Mesenchymal stem cell (in vitro differentiated cells and primary cell): Measurements from ENCODE around the gene SNTG2.

Experiments
- DNase-seq: peaks from one replicate; pipeline ENCODE4 v3.0.0-alpha.2; 2013
- H2AFZ ChIP-seq: one replicate; pipeline ENCODE4 v1.6.1; 2013; ENCODE audit warnings: low read depth, mild to moderate bottlenecking, control low read depth, inconsistent platforms, low read length, moderate library complexity
- H2AK5ac ChIP-seq: 2 replicates; pipeline ENCODE4 v1.6.1; 2013; ENCODE audit warnings: low read length, moderate library complexity, mild to moderate bottlenecking, inconsistent platforms; ENCODE audit not compliant: severe bottlenecking
- H2BK120ac ChIP-seq: one replicate; pipeline ENCODE4 v1.6.1; 2013; ENCODE audit warnings: low read depth, mild to moderate bottlenecking, inconsistent platforms, low read length, moderate library complexity
- H2BK12ac ChIP-seq, 2 experiments: one replicate each; pipeline ENCODE4 v1.6.1; 2013; ENCODE audit warnings: inconsistent platforms in 2 of 2, low read length in 2 of 2, mild to moderate bottlenecking in 2 of 2, moderate library complexity in 2 of 2, control low read depth in 1 of 2
- H2BK15ac ChIP-seq: one replicate; pipeline ENCODE4 v1.6.1; 2013; ENCODE audit warnings: mild to moderate bottlenecking, low read depth, inconsistent platforms; ENCODE audit not compliant: poor library complexity, severe bottlenecking
- H2BK5ac ChIP-seq: 2 replicates; pipeline ENCODE4 v1.6.1; 2013; ENCODE audit warnings: low read depth, mild to moderate bottlenecking, low read length, control low read depth, inconsistent platforms; ENCODE audit not compliant: poor library complexity, severe bottlenecking
- H3K14ac ChIP-seq, 2 experiments: one replicate each; pipeline ENCODE4 v1.6.1; 2013; ENCODE audit warnings: inconsistent platforms in 2 of 2, low read length in 2 of 2, control low read depth in 1 of 2, mild to moderate bottlenecking in 1 of 2, moderate library complexity in 1 of 2
- H3K18ac ChIP-seq, 2 experiments: one replicate each; pipeline ENCODE4 v1.6.1; 2013; ENCODE audit warnings: inconsistent platforms in 2 of 2, low read length in 2 of 2, control low read depth in 1 of 2, low read depth in 1 of 2, mild to moderate bottlenecking in 1 of 2
- H3K23ac ChIP-seq, 2 experiments: one replicate each; pipeline ENCODE4 v1.6.1; 2013; ENCODE audit warnings: inconsistent platforms in 2 of 2, low read length in 2 of 2, mild to moderate bottlenecking in 2 of 2, moderate library complexity in 2 of 2, control low read depth in 1 of 2
- H3K27ac ChIP-seq: 2 replicates; pipeline ENCODE4 v1.5.1; 2013; ENCODE audit warnings: mild to moderate bottlenecking, moderate library complexity, low read length, control low read depth, inconsistent platforms; ENCODE audit not compliant: poor library complexity, severe bottlenecking
- H3K27me3 ChIP-seq, 2 experiments: 2 replicates each; pipeline versions ENCODE4 v1.6.1 to v1.7.0; 2013; ENCODE audit warnings: low read length in 2 of 2, mild to moderate bottlenecking in 2 of 2, moderate library complexity in 2 of 2, control low read depth in 1 of 2, inconsistent platforms in 1 of 2; ENCODE audit not compliant: control insufficient read depth in 1 of 2, insufficient read depth in 1 of 2
- H3K36me3 ChIP-seq, 2 experiments: 2 replicates each; pipeline versions ENCODE4 v1.6.1 to v1.7.0; 2013; ENCODE audit warnings: low read length in 2 of 2, control low read depth in 1 of 2, inconsistent platforms in 1 of 2, low read depth in 1 of 2, mild to moderate bottlenecking in 1 of 2; ENCODE audit not compliant: insufficient read depth in 2 of 2, control insufficient read depth in 1 of 2
- H3K4ac ChIP-seq, 2 experiments: one replicate each; pipeline ENCODE4 v1.6.1; 2013; ENCODE audit warnings: inconsistent platforms in 2 of 2, low read length in 2 of 2, mild to moderate bottlenecking in 2 of 2, moderate library complexity in 2 of 2, control low read depth in 1 of 2, low read depth in 1 of 2
- H3K4me1 ChIP-seq: 2 replicates; pipeline ENCODE4 v1.6.1; 2013; ENCODE audit warnings: low read depth, low read length, control low read depth; ENCODE audit not compliant: control insufficient read depth, insufficient read depth
- H3K4me2 ChIP-seq: 2 replicates; pipeline ENCODE4 v1.6.1; 2013; ENCODE audit warnings: low read length, mild to moderate bottlenecking, inconsistent platforms; ENCODE audit not compliant: poor library complexity, severe bottlenecking
- H3K4me3 ChIP-seq, 2 experiments: 2 replicates each; pipeline versions ENCODE4 v1.5.1 to v1.7.0; 2013; ENCODE audit warnings: low read length in 2 of 2, mild to moderate bottlenecking in 2 of 2, control low read depth in 1 of 2, low read depth in 1 of 2; ENCODE audit not compliant: insufficient read depth in 1 of 2
- H3K79me1 ChIP-seq: replicated peaks from 2 replicates; pipeline ENCODE4 v1.6.1; 2013; ENCODE audit warnings: mild to moderate bottlenecking, control low read depth, low read length, inconsistent platforms; ENCODE audit not compliant: poor library complexity, severe bottlenecking
- H3K9ac ChIP-seq: 2 replicates; pipeline ENCODE4 v1.7.0; 2013; ENCODE audit warnings: mild to moderate bottlenecking, low read length, moderate library complexity
- H3K9me3 ChIP-seq: 2 replicates; pipeline ENCODE4 v1.7.0; 2013; ENCODE audit warnings: mild to moderate bottlenecking, low read length; ENCODE audit not compliant: control insufficient read depth
- H4K8ac ChIP-seq: one replicate; pipeline ENCODE4 v1.6.1; 2013; ENCODE audit warnings: inconsistent platforms, mild to moderate bottlenecking, low read length, moderate library complexity
- H4K91ac ChIP-seq: one replicate; pipeline ENCODE4 v1.6.1; 2013; ENCODE audit warnings: mild to moderate bottlenecking, low read length, inconsistent platforms
- WGBS: methylation state at CpG from one replicate; pipeline ENCODE4 v1.1.7; 2013; ENCODE audit warnings: mixed read lengths; 5-methylcytosine and 5-hydroxymethylcytosine counted together

Gene SNTG2

GRCh38 chr2:953408-953807, 2.8 kb downstream of the SNTG2 start:
- 86% methylated on average over 2 of the region's 2 CpGs for WGBS
- peaks cover 13 to 64% of the 10 kb centered on the region in 2 experiments for H3K27me3 ChIP-seq
- no peak overlapping the region for H2BK5ac ChIP-seq
- peaks cover 13% of the 10 kb centered on the region for H3K4me1 ChIP-seq
- no peak overlapping the region for H3K4ac ChIP-seq
- no peak overlapping the region for H3K4me2 ChIP-seq
- no peak overlapping the region for H3K9ac ChIP-seq
- no peak overlapping the region for H2BK120ac ChIP-seq
- no peaks in the 10 kb centered on the region for H3K9me3 ChIP-seq
- no peak overlapping the region for H4K8ac ChIP-seq
- no peak overlapping the region for H3K23ac ChIP-seq
- no peak overlapping the region for H3K4me3 ChIP-seq
- H2AFZ ChIP-seq = no peak overlapping the region
- H2AK5ac ChIP-seq = no peak overlapping the region
- no peak overlapping the region for H2BK12ac ChIP-seq
- no peak overlapping the region for H2BK15ac ChIP-seq
- DNase-seq = no peak
- no peaks in the 10 kb centered on the region for H3K79me1 ChIP-seq
- H3K14ac ChIP-seq = no peak overlapping the region
- no peak overlapping the region for H3K27ac ChIP-seq
- no peaks in the 10 kb centered on the region for H3K36me3 ChIP-seq
- H3K18ac ChIP-seq = no peak overlapping the region
- no peak overlapping the region for H4K91ac ChIP-seq

GRCh38 chr2:953975-954686, 3.5 kb downstream of the SNTG2 start:
- 77% methylated on average over 10 of the region's 13 CpGs for WGBS
- Histone ChIP-seq H2BK12ac (no peak overlapping the region), H2AK5ac (no peak overlapping the region), H4K8ac (no peak overlapping the region), H2BK120ac (no peak overlapping the region), H3K36me3 (no peaks in the 10 kb centered on the region), H2BK5ac (no peak overlapping the region), H3K23ac (no peak overlapping the region), H3K14ac (no peak overlapping the region), H3K27ac (no peak overlapping the region), H2AFZ (no peak overlapping the region), H4K91ac (no peak overlapping the region), H3K27me3 (peaks cover 13 to 57% of the 10 kb centered on the region in 2 experiments), H3K79me1 (no peaks in the 10 kb centered on the region), H3K4me1 (peaks cover 13% of the 10 kb centered on the region), H3K4ac (no peak overlapping the region), H3K18ac (no peak overlapping the region), H3K9ac (no peak overlapping the region), H3K4me3 (no peak overlapping the region), H3K9me3 (no peaks in the 10 kb centered on the region), H2BK15ac (no peak overlapping the region), H3K4me2 (no peak overlapping the region)
- peak; percentile 2 for DNase-seq

- WGBS = no CpG with 5 or more reads among the region's 1 CpG
- Histone ChIP-seq H4K91ac (no peak overlapping the region), H3K9ac (no peak overlapping the region), H3K36me3 (no peaks in the 10 kb centered on the region), H3K27me3 (peaks cover 13 to 52% of the 10 kb centered on the region in 2 experiments), H3K14ac (no peak overlapping the region), H2BK12ac (no peak overlapping the region), H3K9me3 (no peaks in the 10 kb centered on the region), H4K8ac (no peak overlapping the region), H3K4ac (no peak overlapping the region), H3K79me1 (no peaks in the 10 kb centered on the region), H3K4me1 (peaks cover 11% of the 10 kb centered on the region), H2BK15ac (no peak overlapping the region), H3K4me3 (no peak overlapping the region), H3K23ac (no peak overlapping the region), H3K4me2 (no peak overlapping the region), H2AK5ac (no peak overlapping the region), H2BK5ac (no peak overlapping the region), H3K18ac (no peak overlapping the region), H2BK120ac (no peak overlapping the region), H3K27ac (no peak overlapping the region), H2AFZ (no peak overlapping the region)
- no peak for DNase-seq
These were observed 4.0 kb downstream of the SNTG2 start for GRCh38 chr2:954687-955000.

GRCh38 chr2:955829-956731, 5.4 kb downstream of the SNTG2 start:
- Histone ChIP-seq H2BK120ac (no peak overlapping the region), H3K4me3 (no peak overlapping the region), H3K4me2 (no peak overlapping the region), H2BK15ac (no peak overlapping the region), H3K36me3 (no peaks in the 10 kb centered on the region), H3K9me3 (no peaks in the 10 kb centered on the region), H4K8ac (no peak overlapping the region), H3K79me1 (no peaks in the 10 kb centered on the region), H3K9ac (no peak overlapping the region), H2BK5ac (no peak overlapping the region), H3K27ac (no peak overlapping the region), H3K4me1 (peaks cover 3% of the 10 kb centered on the region), H3K27me3 (peaks cover 12 to 57% of the 10 kb centered on the region in 2 experiments), H3K4ac (no peak overlapping the region), H2AFZ (no peak overlapping the region), H4K91ac (no peak overlapping the region), H3K23ac (no peak overlapping the region), H3K14ac (no peak overlapping the region), H2AK5ac (no peak overlapping the region), H2BK12ac (no peak overlapping the region), H3K18ac (no peak overlapping the region)
- WGBS = 78% methylated on average over 25 of the region's 33 CpGs
- no peak for DNase-seq
